Measurements from ENCODE around the gene KCNK18. TPM values are rescaled to one million over a fixed set of nuclear protein-coding genes. Genes with fewer than 3 reads are reported as not detected.

The KCNK18 gene
- total RNA-seq, 1 donor from 2014 or later, result not detected

GRCh38 chr10:117164592-117165537 is 32.4 kb upstream of the KCNK18 start:
- no peaks in the 10 kb centered on the region for H3K36me3 ChIP-seq (ENCODE audit: control insufficient read depth, insufficient read depth, low read length)
- FAIRE-seq, result no peak
- H3K4me3 ChIP-seq (ENCODE audit: low read depth, low read length), result no peak overlapping the region
- peaks cover 80% of the 10 kb centered on the region for H3K27me3 ChIP-seq (ENCODE audit: control insufficient read depth, insufficient read depth, low read length)
- TF ChIP-seq, protein P1, sequence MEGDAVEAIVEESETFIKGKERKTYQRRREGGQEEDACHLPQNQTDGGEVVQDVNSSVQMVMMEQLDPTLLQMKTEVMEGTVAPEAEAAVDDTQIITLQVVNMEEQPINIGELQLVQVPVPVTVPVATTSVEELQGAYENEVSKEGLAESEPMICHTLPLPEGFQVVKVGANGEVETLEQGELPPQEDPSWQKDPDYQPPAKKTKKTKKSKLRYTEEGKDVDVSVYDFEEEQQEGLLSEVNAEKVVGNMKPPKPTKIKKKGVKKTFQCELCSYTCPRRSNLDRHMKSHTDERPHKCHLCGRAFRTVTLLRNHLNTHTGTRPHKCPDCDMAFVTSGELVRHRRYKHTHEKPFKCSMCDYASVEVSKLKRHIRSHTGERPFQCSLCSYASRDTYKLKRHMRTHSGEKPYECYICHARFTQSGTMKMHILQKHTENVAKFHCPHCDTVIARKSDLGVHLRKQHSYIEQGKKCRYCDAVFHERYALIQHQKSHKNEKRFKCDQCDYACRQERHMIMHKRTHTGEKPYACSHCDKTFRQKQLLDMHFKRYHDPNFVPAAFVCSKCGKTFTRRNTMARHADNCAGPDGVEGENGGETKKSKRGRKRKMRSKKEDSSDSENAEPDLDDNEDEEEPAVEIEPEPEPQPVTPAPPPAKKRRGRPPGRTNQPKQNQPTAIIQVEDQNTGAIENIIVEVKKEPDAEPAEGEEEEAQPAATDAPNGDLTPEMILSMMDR (IDR thresholded peaks at IDR 0.05; ENCODE audit: insufficient read depth, low read length, severe bottlenecking), result no peak
- no peak for DNase-seq (ENCODE audit: low read depth)

- FAIRE-seq (no peak), DNase-seq (ENCODE audit: low read depth) (no peak)
- Histone ChIP-seq H3K27me3 (ENCODE audit: control insufficient read depth, insufficient read depth, low read length) (peaks cover 81% of the 10 kb centered on the region), H3K4me3 (ENCODE audit: low read depth, low read length) (no peak overlapping the region), H3K36me3 (ENCODE audit: control insufficient read depth, insufficient read depth, low read length) (no peaks in the 10 kb centered on the region)
- TF ChIP-seq, protein P1 (IDR thresholded peaks at IDR 0.05; ENCODE audit: insufficient read depth, low read length, severe bottlenecking), result peak; percentile 81
Observed at GRCh38 chr10:117165538-117166417, 31.5 kb upstream of the KCNK18 start.

- H3K4me3 ChIP-seq (ENCODE audit: low read depth, low read length), result no peak overlapping the region
- peaks cover 74% of the 10 kb centered on the region for H3K27me3 ChIP-seq (ENCODE audit: control insufficient read depth, insufficient read depth, low read length)
- TF ChIP-seq, protein P1 (IDR thresholded peaks at IDR 0.05; ENCODE audit: insufficient read depth, low read length, severe bottlenecking), result no peak
- FAIRE-seq (no peak), DNase-seq (ENCODE audit: low read depth) (peak; percentile 42)
- H3K36me3 ChIP-seq (ENCODE audit: control insufficient read depth, insufficient read depth, low read length), result no peaks in the 10 kb centered on the region
Observed at GRCh38 chr10:117166418-117167345, 30.6 kb upstream of the KCNK18 start.

DNA sequence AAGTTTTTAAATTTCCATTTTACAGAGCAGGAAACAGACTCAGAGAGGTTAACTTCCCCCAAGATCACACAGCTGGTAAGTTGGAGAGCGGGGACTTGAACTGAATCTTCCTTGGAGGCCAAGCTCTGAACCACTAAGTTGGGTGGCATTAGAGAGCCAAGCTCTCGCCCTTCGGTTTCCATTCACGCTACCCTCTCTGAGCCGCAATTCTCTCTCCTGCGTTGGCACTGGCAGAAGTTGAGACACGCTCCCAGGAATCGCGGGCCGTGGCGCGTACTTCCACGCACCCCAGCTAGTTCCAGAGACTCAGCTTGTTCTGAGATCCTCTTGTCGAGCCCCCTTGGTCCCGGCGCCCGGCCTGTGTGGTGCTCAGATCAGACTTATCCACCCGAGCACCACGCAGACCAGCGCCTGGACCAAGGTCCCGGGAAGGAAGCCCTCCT is 29.9 kb upstream of the KCNK18 start:
- Histone ChIP-seq H3K4me3 (ENCODE audit: low read depth, low read length) (no peak overlapping the region), H3K27me3 (ENCODE audit: control insufficient read depth, insufficient read depth, low read length) (peaks cover 70% of the 10 kb centered on the region), H3K36me3 (ENCODE audit: control insufficient read depth, insufficient read depth, low read length) (no peaks in the 10 kb centered on the region)
- FAIRE-seq, result no peak
- no peak for DNase-seq (ENCODE audit: low read depth)
- TF ChIP-seq, protein P1 (IDR thresholded peaks at IDR 0.05; ENCODE audit: insufficient read depth, low read length, severe bottlenecking), result no peak
